ENCODE data around the gene GRIN3A.

GRCh38 chr9:101739311-101739710 is 864 bp upstream of the GRIN3A start:
- TF ChIP-seq CTCF (IDR thresholded peaks at IDR 0.05) (no peak), POLR2A (IDR thresholded peaks at IDR 0.05) (no peak)

All from Peyer's patch (tissue), 4 donors.